GM13977 (cell line): ENCODE results near the gene PDE4D.
"Not testable (repeated sequence)": the region's sequence is repeated elsewhere in the genome, so short reads cannot be mapped to it uniquely, and the experiment has no call there.

ENCODE experiments used
- DNase-seq: peaks from one replicate; pipeline ENCODE4 v3.0.0; 2012; ENCODE audit warnings: low spot score
- CTCF ChIP-seq: IDR thresholded peaks from 2 replicates; pipeline ENCODE4 v1.5.1; 2012; ENCODE audit warnings: mild to moderate bottlenecking, control low read depth; ENCODE audit not compliant: insufficient read depth; ENCODE audit errors: extremely low read depth, missing control alignments
- in situ Hi-C: fragments of 300-500 bp; cut with MboI; formaldehyde crosslinking; loops from one replicate; pipeline ENCODE4 v1.12.0; 2022; ENCODE audit warnings: low sequenced_read_pairs, low pct_unique_long_range_greater_than_20kb, mixed read lengths, inconsistent platforms; ENCODE audit not compliant: unreplicated experiment

Gene PDE4D

GRCh38 chr5:58961631-58962280 is 931.8 kb downstream of the PDE4D start:
- no peak for DNase-seq
- TF ChIP-seq CTCF, result no peak
- in situ Hi-C loops, result no loop called here

GRCh38 chr5:58958701-58959100 is 934.8 kb downstream of the PDE4D start:
- in situ Hi-C loops, result no loop called here
- DNase-seq, result no peak

GRCh38 chr5:58953218-58953617 is 940.3 kb downstream of the PDE4D start:
- in situ Hi-C loops, DNase-seq: not testable (repeated sequence)

More at GRCh38 chr5:58958701-58959100, 934.8 kb downstream of the PDE4D start:
- TF ChIP-seq CTCF, result no peak

GRCh38 chr5:58950224-58950623 is 943.3 kb downstream of the PDE4D start:
- TF ChIP-seq CTCF, result no peak
- DNase-seq, result no peak
- in situ Hi-C loops, result no loop called here

GRCh38 chr5:58946230-58946629 is 947.3 kb downstream of the PDE4D start:
- no peak for DNase-seq
- no peak for TF ChIP-seq CTCF
- in situ Hi-C loops, result no loop called here

- no peak for TF ChIP-seq CTCF
- DNase-seq, result no peak
- in situ Hi-C loops, result no loop called here
Measured at GRCh38 chr5:58944221-58944620, 949.3 kb downstream of the PDE4D start.

GRCh38 chr5:58940446-58940845 is 953.1 kb downstream of the PDE4D start:
- no peak for DNase-seq
- TF ChIP-seq CTCF, result no peak
- in situ Hi-C loops, result no loop called here
